SU-DHL-6 (cell line): ENCODE measurements around the gene SEC14L5.

Experiments
- H2AFZ ChIP-seq: fragments of 200-600 bp; sonication (generic); 2 replicates; pipeline ENCODE4 v1.6.1; 2014; ENCODE audit warnings: low read depth, mild to moderate bottlenecking, moderate library complexity, mixed read lengths, antibody characterized with exemption, low read length; ENCODE audit not compliant: severe bottlenecking
- H3F3A ChIP-seq: fragments of 200-600 bp; shearing (Covaris generic); 2 replicates; pipeline ENCODE4 v1.6.0; 2016; ENCODE audit warnings: antibody characterized with exemption, mild to moderate bottlenecking; ENCODE audit not compliant: insufficient read depth
- H3K27ac ChIP-seq: fragments of 200-600 bp; sonication (generic); 2 replicates; pipeline ENCODE4 v1.5.1; 2016; ENCODE audit warnings: low read depth, mild to moderate bottlenecking, low read length, moderate library complexity, mixed read lengths
- H3K27me3 ChIP-seq: fragments of 200-600 bp; sonication (generic), shearing (Covaris generic); 2 replicates; pipeline ENCODE4 v1.6.0; 2014; ENCODE audit warnings: mild to moderate bottlenecking, low read length
- H3K36me3 ChIP-seq: fragments of 200-600 bp; sonication (generic); 2 replicates; pipeline ENCODE4 v1.6.1; 2014; ENCODE audit warnings: mild to moderate bottlenecking, low read length, mixed read lengths
- H3K4me2 ChIP-seq: fragments of 300-600, 200-600 bp; shearing (Covaris generic), sonication (generic); 2 replicates; pipeline ENCODE4 v1.6.0; 2014; ENCODE audit warnings: low read length, low read depth, mild to moderate bottlenecking; ENCODE audit not compliant: poor library complexity, severe bottlenecking
- H3K4me3 ChIP-seq: fragments of 200-600 bp; sonication (generic); 2 replicates; pipeline ENCODE4 v1.5.1; 2014; ENCODE audit warnings: antibody characterized with exemption, low read length, mild to moderate bottlenecking, mixed read lengths; ENCODE audit not compliant: insufficient read depth, poor library complexity, severe bottlenecking
- H3K79me2 ChIP-seq: fragments of 200-600 bp; sonication (generic); 2 replicates; pipeline ENCODE4 v1.6.1; 2014; ENCODE audit warnings: mild to moderate bottlenecking, low read length, moderate library complexity; ENCODE audit not compliant: insufficient read depth
- H3K9ac ChIP-seq: fragments of 200-600 bp; sonication (generic); 2 replicates; pipeline ENCODE4 v1.7.0; 2014; ENCODE audit warnings: mild to moderate bottlenecking, low read length
- H3K9me2 ChIP-seq: fragments of 200-600 bp; sonication (generic); replicated peaks from 2 replicates; pipeline ENCODE4 v1.6.1; 2014; ENCODE audit warnings: low read length; ENCODE audit not compliant: insufficient read depth
- H3K9me3 ChIP-seq: fragments of 200-600 bp; sonication (generic); 2 replicates; pipeline ENCODE4 v1.6.1; 2014; ENCODE audit warnings: low read length, mixed read lengths; ENCODE audit not compliant: insufficient read depth
- H4K20me1 ChIP-seq: fragments of 200-600 bp; sonication (generic); 2 replicates; pipeline ENCODE4 v1.6.1; 2014; ENCODE audit warnings: low read depth, mild to moderate bottlenecking, antibody characterized with exemption, low read length, moderate library complexity, mixed read lengths
- CTCF ChIP-seq: fragments of 200-600 bp; sonication (generic); IDR thresholded peaks from one replicate; pipeline ENCODE4 v1.5.1; 2017; ENCODE audit warnings: antibody characterized with exemption, mild to moderate bottlenecking, low read length, moderate library complexity; ENCODE audit not compliant: insufficient read depth, poor library complexity, severe bottlenecking
- EZH2phosphoT487 ChIP-seq: fragments of 200-600 bp; sonication (generic), shearing (Covaris generic); conservative IDR thresholded peaks from 2 replicates; pipeline ENCODE4 v1.6.1; 2018; ENCODE audit warnings: mild to moderate bottlenecking, antibody characterized with exemption, low read length, moderate library complexity, mixed read lengths

SEC14L5 gene

GRCh38 chr16:4994719-4995434, 36.7 kb downstream of the SEC14L5 start:
- Histone ChIP-seq H4K20me1 (no peaks in the 10 kb centered on the region), H3K9me2 (no peaks in the 10 kb centered on the region), H3K4me3 (no peak overlapping the region), H3K27ac (no peak overlapping the region), H3K9me3 (no peaks in the 10 kb centered on the region), H3K27me3 (no peaks in the 10 kb centered on the region), H3K4me2 (no peak overlapping the region), H3K36me3 (no peaks in the 10 kb centered on the region), H3K79me2 (no peaks in the 10 kb centered on the region), H2AFZ (no peak overlapping the region), H3K9ac (no peak overlapping the region), H3F3A (no peaks in the 10 kb centered on the region)
- TF ChIP-seq EZH2phosphoT487 (no peak), CTCF (no peak)

GRCh38 chr16:5000573-5001001, 42.5 kb downstream of the SEC14L5 start:
- no peak overlapping the region for H3K27ac ChIP-seq
- no peaks in the 10 kb centered on the region for H3K9me2 ChIP-seq
- no peaks in the 10 kb centered on the region for H3K36me3 ChIP-seq
- no peaks in the 10 kb centered on the region for H3K79me2 ChIP-seq
- no peak overlapping the region for H3K4me2 ChIP-seq
- no peaks in the 10 kb centered on the region for H4K20me1 ChIP-seq
- H3F3A ChIP-seq = no peaks in the 10 kb centered on the region
- no peaks in the 10 kb centered on the region for H3K27me3 ChIP-seq
- H3K4me3 ChIP-seq = no peak overlapping the region
- H2AFZ ChIP-seq = no peak overlapping the region
- H3K9me3 ChIP-seq = no peaks in the 10 kb centered on the region
- TF ChIP-seq EZH2phosphoT487 (no peak), CTCF (no peak)
- no peak overlapping the region for H3K9ac ChIP-seq

GRCh38 chr16:5001571-5001970, 43.4 kb downstream of the SEC14L5 start:
- Histone ChIP-seq H3K9me2 (no peaks in the 10 kb centered on the region), H3K9ac (no peak overlapping the region), H2AFZ (no peak overlapping the region), H3F3A (no peaks in the 10 kb centered on the region), H3K79me2 (no peaks in the 10 kb centered on the region), H3K4me3 (no peak overlapping the region), H3K27ac (no peak overlapping the region), H4K20me1 (no peaks in the 10 kb centered on the region), H3K27me3 (no peaks in the 10 kb centered on the region), H3K9me3 (no peaks in the 10 kb centered on the region), H3K36me3 (no peaks in the 10 kb centered on the region), H3K4me2 (no peak overlapping the region)
- TF ChIP-seq CTCF (no peak), EZH2phosphoT487 (no peak)
